Fibroblast of lung (primary cell): ENCODE measurements around the gene ZBTB8A.
"Not testable (repeated sequence)": the region's sequence is repeated elsewhere in the genome, so short reads cannot be mapped to it uniquely, and the experiment has no call there.

ENCODE experiments used
- CTCF ChIP-seq, 2 donors: IDR thresholded peaks in 1 of 2; conservative IDR thresholded peaks in 1 of 2; 1 replicate in 1 of 2; 2 replicates in 1 of 2; pipeline ENCODE4 v1.5.1; 2011 to 2012; ENCODE audit warnings: low read length in 2 of 2, control low read depth in 1 of 2, inconsistent platforms in 1 of 2, low read depth in 1 of 2, mild to moderate bottlenecking in 1 of 2
- EZH2 ChIP-seq: IDR thresholded peaks from 2 replicates; pipeline ENCODE4 v1.5.1; 2012; ENCODE audit warnings: low read length, control low read depth, mild to moderate bottlenecking; ENCODE audit errors: missing control alignments

GRCh38 chr1:32642292-32642827 is 103.1 kb downstream of the ZBTB8A start:
- TF ChIP-seq CTCF (conservative IDR thresholded peaks at IDR 0.05 in 1 of 2, IDR thresholded peaks at IDR 0.05 in 1 of 2; ENCODE audit: low read depth in 1 of 2, low read length in 2 of 2); EZH2: not testable (repeated sequence)
